H1 (cell line): ENCODE measurements around the gene DLEC1. TPM values are rescaled to one million over a fixed set of nuclear protein-coding genes. Genes with fewer than 3 reads are reported as not detected.

Experiments
- CTCF ChIA-PET: fragments of 300-600 bp; sonication (Branson Sonifier 250); formaldehyde crosslinking; loops from one replicate; lab custom pipeline; 2021; ENCODE audit not compliant: partially characterized antibody; lab: Charles Lee
- POLR2A ChIA-PET: fragments of 300-600 bp; sonication (Branson Sonifier 250); formaldehyde crosslinking; loops from one replicate; lab custom pipeline; 2021; ENCODE audit warnings: inconsistent platforms; ENCODE audit not compliant: partially characterized antibody; lab: Charles Lee
- DNase-seq, 2 experiments: peaks; one replicate each; pipeline versions ENCODE4 v3.0.0 to v3.0.0-alpha.2; 2010 to 2022; ENCODE audit warnings: low spot score in 2 of 2, low read depth in 1 of 2, mixed read lengths in 1 of 2
- FAIRE-seq: peaks from 2 replicates; lab custom pipeline; 2011; peaks lifted over from hg19 to GRCh38; lab: Jason Lieb, UNC
- H2AFZ ChIP-seq: 2 replicates; pipeline ENCODE4 v1.8.1; 2012; ENCODE audit warnings: low read length, inconsistent platforms
- H2AK5ac ChIP-seq: 2 replicates; pipeline ENCODE4 v1.6.1; 2013; ENCODE audit warnings: low read depth, low read length
- H2BK120ac ChIP-seq: replicated peaks from 2 replicates; pipeline ENCODE3; 2013; ENCODE audit warnings: low read depth, low read length, inconsistent platforms
- H2BK12ac ChIP-seq: 2 replicates; pipeline ENCODE4 v1.6.1; 2013; ENCODE audit warnings: low read depth, low read length
- H2BK15ac ChIP-seq: 2 replicates; pipeline ENCODE4 v1.6.1; 2013; ENCODE audit warnings: low read length
- H2BK20ac ChIP-seq: 2 replicates; pipeline ENCODE4 v1.6.1; 2013; ENCODE audit warnings: low read length
- H2BK5ac ChIP-seq: 2 replicates; pipeline ENCODE4 v1.6.1; 2013; ENCODE audit warnings: low read depth, low read length
- H3K14ac ChIP-seq: 2 replicates; pipeline ENCODE4 v1.6.1; 2013; ENCODE audit warnings: inconsistent platforms; ENCODE audit not compliant: insufficient read length
- H3K18ac ChIP-seq: 2 replicates; pipeline ENCODE4 v1.6.1; 2013; ENCODE audit warnings: low read length; ENCODE audit errors: extremely low read depth
- H3K23ac ChIP-seq: 2 replicates; pipeline ENCODE4 v1.6.1; 2013; ENCODE audit warnings: inconsistent platforms; ENCODE audit not compliant: insufficient read length
- H3K23me2 ChIP-seq: 2 replicates; pipeline ENCODE4 v1.6.1; 2013; ENCODE audit warnings: low read depth, low read length
- H3K27ac ChIP-seq: 2 replicates; pipeline ENCODE4 v1.6.1; 2011; ENCODE audit warnings: low read depth, low read length, inconsistent platforms
- H3K27me3 ChIP-seq, 4 experiments: replicated peaks in 1 of 4; 1 replicate in 1 of 4; 2 replicates in 3 of 4; pipeline versions ENCODE4 v1.6.1 to v1.8.1; 2011 to 2013; ENCODE audit warnings: low read length in 3 of 4, mild to moderate bottlenecking in 3 of 4, inconsistent platforms in 2 of 4, mixed read lengths in 2 of 4, moderate library complexity in 1 of 4; ENCODE audit not compliant: control insufficient read depth in 3 of 4, insufficient read depth in 3 of 4; ENCODE audit errors: extremely low read depth in 1 of 4
- H3K36me3 ChIP-seq, 4 experiments: 2 replicates each; pipeline versions ENCODE4 v1.6.1 to v1.8.1; 2011 to 2013; ENCODE audit warnings: mild to moderate bottlenecking in 4 of 4, low read length in 3 of 4, moderate library complexity in 2 of 4, control low read depth in 1 of 4, inconsistent platforms in 1 of 4; ENCODE audit not compliant: insufficient read depth in 4 of 4, control insufficient read depth in 2 of 4
- H3K4ac ChIP-seq: replicated peaks from 2 replicates; pipeline ENCODE3; 2013; ENCODE audit warnings: low read length, low read depth, mixed read lengths, inconsistent platforms; ENCODE audit not compliant: insufficient read length
- H3K4me1 ChIP-seq, 4 experiments: replicated peaks in 1 of 4; 1 replicate in 1 of 4; 2 replicates in 3 of 4; pipeline versions ENCODE4 v1.6.1 to v1.8.1; 2011 to 2013; ENCODE audit warnings: low read length in 3 of 4, inconsistent platforms in 2 of 4, mixed read lengths in 1 of 4; ENCODE audit not compliant: insufficient read depth in 4 of 4, control insufficient read depth in 3 of 4
- H3K4me2 ChIP-seq, 2 experiments: 2 replicates each; pipeline versions ENCODE4 v1.6.1 to v1.8.1; 2011 to 2013; ENCODE audit warnings: low read depth in 2 of 2, low read length in 2 of 2, control low read depth in 1 of 2, inconsistent platforms in 1 of 2, mild to moderate bottlenecking in 1 of 2; ENCODE audit not compliant: insufficient read depth in 1 of 2
- H3K4me3 ChIP-seq, 4 experiments: fragments of 200-600, 300-600 bp in 1 of 4; sonication (generic), shearing (Covaris generic), sonication (Bioruptor Twin) in 1 of 4; 2 replicates each; pipeline versions ENCODE4 v1.5.1 to v1.8.1; 2011 to 2016; ENCODE audit warnings: low read length in 4 of 4, low read depth in 3 of 4, control low read depth in 2 of 4, inconsistent platforms in 2 of 4, mild to moderate bottlenecking in 2 of 4, mixed read lengths in 1 of 4, moderate library complexity in 1 of 4; ENCODE audit not compliant: insufficient read depth in 2 of 4; ENCODE audit errors: extremely low read depth in 1 of 4
- H3K56ac ChIP-seq: replicated peaks from 2 replicates; pipeline ENCODE3; 2013; ENCODE audit warnings: low read depth, mild to moderate bottlenecking, mixed read lengths, low read length, inconsistent platforms; ENCODE audit not compliant: insufficient read length
- H3K79me1 ChIP-seq: 2 replicates; pipeline ENCODE4 v1.6.1; 2013; ENCODE audit warnings: low read depth, low read length, control low read depth
- H3K79me2 ChIP-seq, 2 experiments: 2 replicates each; pipeline versions ENCODE4 v1.6.1 to v1.8.1; 2012 to 2013; ENCODE audit warnings: low read length in 2 of 2, mild to moderate bottlenecking in 2 of 2, inconsistent platforms in 1 of 2; ENCODE audit not compliant: insufficient read depth in 2 of 2, control insufficient read depth in 1 of 2
- H3K9ac ChIP-seq, 4 experiments: replicated peaks in 1 of 4; 1 replicate in 1 of 4; 2 replicates in 3 of 4; pipeline versions ENCODE4 v1.6.1 to v1.8.1; 2011 to 2013; ENCODE audit warnings: low read depth in 3 of 4, low read length in 3 of 4, control low read depth in 2 of 4, mild to moderate bottlenecking in 2 of 4, moderate library complexity in 2 of 4, inconsistent platforms in 1 of 4; ENCODE audit errors: extremely low read depth in 1 of 4
- H3K9me3 ChIP-seq, 2 experiments: 2 replicates each; pipeline versions ENCODE4 v1.6.1 to v1.8.1; 2012 to 2013; ENCODE audit warnings: mild to moderate bottlenecking in 2 of 2, moderate library complexity in 2 of 2, control low read depth in 1 of 2, inconsistent platforms in 1 of 2, low read depth in 1 of 2, low read length in 1 of 2, mixed read lengths in 1 of 2; ENCODE audit not compliant: insufficient read depth in 2 of 2
- H4K20me1 ChIP-seq, 2 experiments: replicated peaks in 1 of 2; 2 replicates each; pipeline versions ENCODE3 to v1.8.1; 2011 to 2013; ENCODE audit warnings: inconsistent platforms in 2 of 2, low read length in 2 of 2, mild to moderate bottlenecking in 1 of 2; ENCODE audit not compliant: insufficient read depth in 2 of 2, control insufficient read depth in 1 of 2
- H4K5ac ChIP-seq: 2 replicates; pipeline ENCODE4 v1.6.1; 2013; ENCODE audit warnings: low read length, low read depth, mixed read lengths, inconsistent platforms; ENCODE audit not compliant: insufficient read length
- H4K8ac ChIP-seq: 2 replicates; pipeline ENCODE4 v1.8.0; 2013; ENCODE audit warnings: mild to moderate bottlenecking, moderate library complexity, low read length, inconsistent platforms; ENCODE audit not compliant: insufficient read depth; ENCODE audit errors: extremely low read depth
- H4K91ac ChIP-seq: replicated peaks from 2 replicates; pipeline ENCODE3; 2013; ENCODE audit warnings: low read length, mixed read lengths, inconsistent platforms; ENCODE audit not compliant: insufficient read length
- CBX8 ChIP-seq: fragments of 300-800, 300-1000 bp; sonication (generic); IDR thresholded peaks from 2 replicates; pipeline ENCODE4 v1.7.1; 2016; ENCODE audit warnings: low read depth, low read length, borderline replicate concordance
- CHD2 ChIP-seq: IDR thresholded peaks from 2 replicates; pipeline ENCODE4 v1.6.1; 2012; ENCODE audit warnings: low read length, improper control_type of control experiment
- JUN ChIP-seq: IDR thresholded peaks from 2 replicates; pipeline ENCODE4 v1.6.1; 2011; ENCODE audit warnings: low read depth, mild to moderate bottlenecking, improper control_type of control experiment, low read length
- NRF1 ChIP-seq: IDR thresholded peaks from 2 replicates; pipeline ENCODE4 v1.6.1; 2011; ENCODE audit warnings: mild to moderate bottlenecking, low read depth, low read length, improper control_type of control experiment
- POLR2AphosphoS5 ChIP-seq: IDR thresholded peaks from 2 replicates; pipeline ENCODE4 v1.6.1; 2011; ENCODE audit warnings: low read depth, low read length
- RBBP5 ChIP-seq: IDR thresholded peaks from 2 replicates; pipeline ENCODE4 v1.7.1; 2012; ENCODE audit warnings: low read depth, mild to moderate bottlenecking, inconsistent platforms, low read length, moderate library complexity, borderline replicate concordance
- SIRT6 ChIP-seq: IDR thresholded peaks from one replicate; pipeline ENCODE4 v1.7.1; 2012; ENCODE audit warnings: low read length, inconsistent platforms
- SIX5 ChIP-seq: IDR thresholded peaks from 2 replicates; pipeline ENCODE4 v1.6.1; 2011; ENCODE audit warnings: mild to moderate bottlenecking, low read depth, low read length
- WGBS, 2 experiments: shearing (Covaris generic) in 1 of 2; methylation state at CpG; one replicate each; pipeline versions ENCODE4 v1.1.6 to v1.1.7; 2013 to 2015; ENCODE audit warnings: low lambda C conversion rate in 2 of 2, mixed read lengths in 2 of 2, inconsistent platforms in 1 of 2, low coverage in 1 of 2, missing lambda C conversion rate in 1 of 2; ENCODE audit not compliant: insufficient replicate concordance in 2 of 2, insufficient coverage in 1 of 2, insufficient read length in 1 of 2; ENCODE audit errors: extremely low coverage in 1 of 2, missing lambda C conversion rate in 1 of 2; 5-methylcytosine and 5-hydroxymethylcytosine counted together
- polyA plus RNA-seq, 7 experiments: library from polyadenylated mRNA; depleted of rRNA in 3 of 7; stranded (reverse) in 5 of 7; unstranded in 2 of 7; fragments of >200 nt in 5 of 7; fragments of 200-250 nt in 2 of 7; gene quantifications; 1 replicate in 5 of 7; 2 replicates in 1 of 7; 4 replicates in 1 of 7; pipeline versions ENCODE4 v1.2.1 to v1.2.3, GENCODE V29; 2011 to 2013; ENCODE audit warnings: missing spikeins in 2 of 7, mixed read lengths in 2 of 7
- total RNA-seq: library from RNA; stranded (reverse); fragmentation: NEBNext Ultra II Directional; extraction: Animal tissue kit (Norgen Biotek cat#: 25700); gene quantifications from 2 replicates; pipeline ENCODE4 v1.2.1, GENCODE V29; 2021

DLEC1 gene
- total and polyA plus RNA-seq, 2 of the 8 experiments (the other 6 are each of a cell fraction or from before 2014, with no cell fraction given) = 0.26 to 0.76 TPM

- Histone ChIP-seq H3K27ac (no peak overlapping the region), H2BK5ac (no peak overlapping the region), H3K4ac (no peak overlapping the region), H3K18ac (no peak overlapping the region), H2AK5ac (no peak overlapping the region), H2AFZ (no peak overlapping the region), H3K56ac (no peak overlapping the region), H3K14ac (no peak overlapping the region), H2BK15ac (no peak overlapping the region), H3K9me3 (no peaks in the 10 kb centered on the region), H3K4me2 (no peak overlapping the region), H2BK12ac (no peak overlapping the region), H4K5ac (no peak overlapping the region), H4K91ac (no peak overlapping the region), H4K8ac (no peak overlapping the region), H3K79me1 (no peaks in the 10 kb centered on the region), H2BK120ac (no peak overlapping the region), H3K4me1 (peaks cover 5 to 9% (median 7%) of the 10 kb centered on the region in 4 experiments), H2BK20ac (no peak overlapping the region), H3K9ac (no peak overlapping the region), H3K79me2 (peaks cover 0 to 8% of the 10 kb centered on the region in 2 experiments; a peak in 1 of 4 replicates), H3K23me2 (peaks cover 14% of the 10 kb centered on the region), H3K36me3 (peaks cover 3 to 11% (median 8%) of the 10 kb centered on the region in 4 experiments; a peak in 4 of 8 replicates), H3K4me3 (no peak overlapping the region), H3K27me3 (no peaks in the 10 kb centered on the region), H4K20me1 (no peaks in the 10 kb centered on the region), H3K23ac (no peak overlapping the region)
- FAIRE-seq (no peak), DNase-seq (no peak)
- ChIA-PET POLR2A (interaction anchor here (1.2 to 1.3 kb wide), 2 partner anchors 15 to 22 kb away, joined by 3 read pairs; no protein-coding TSS in a partner anchor), CTCF (interaction anchor here (2.4 to 8.1 kb wide), 2 partner anchors 11 to 20 kb away, joined by 6 to 52 read pairs; no protein-coding TSS in a partner anchor)
- 95% methylated on average over 1 of the region's 1 CpG; no CpG with 5 or more reads in 1 of the 2 experiments for WGBS, 2 experiments
- TF ChIP-seq JUN (no peak), CHD2 (no peak), POLR2AphosphoS5 (no peak), SIRT6 (no peak), CBX8 (no peak), SIX5 (no peak), RBBP5 (no peak), NRF1 (no peak)
These were observed 104.0 kb downstream of the DLEC1 start for GRCh38 chr3:38142959-38143358.
